NCI-H2081 treated with DMSO at 0.1 percent for 48 hours (cell line): ENCODE results near the gene ITPK1.

Experiments used
- DNase-seq: peaks from one replicate; lab custom pipeline; 2025; lab: John Stamatoyannopoulos, UW

The ITPK1 gene

GRCh38 chr14:93059260-93059659 lies 56.5 kb downstream of the ITPK1 start:
- DNase-seq = no peak

DNA sequence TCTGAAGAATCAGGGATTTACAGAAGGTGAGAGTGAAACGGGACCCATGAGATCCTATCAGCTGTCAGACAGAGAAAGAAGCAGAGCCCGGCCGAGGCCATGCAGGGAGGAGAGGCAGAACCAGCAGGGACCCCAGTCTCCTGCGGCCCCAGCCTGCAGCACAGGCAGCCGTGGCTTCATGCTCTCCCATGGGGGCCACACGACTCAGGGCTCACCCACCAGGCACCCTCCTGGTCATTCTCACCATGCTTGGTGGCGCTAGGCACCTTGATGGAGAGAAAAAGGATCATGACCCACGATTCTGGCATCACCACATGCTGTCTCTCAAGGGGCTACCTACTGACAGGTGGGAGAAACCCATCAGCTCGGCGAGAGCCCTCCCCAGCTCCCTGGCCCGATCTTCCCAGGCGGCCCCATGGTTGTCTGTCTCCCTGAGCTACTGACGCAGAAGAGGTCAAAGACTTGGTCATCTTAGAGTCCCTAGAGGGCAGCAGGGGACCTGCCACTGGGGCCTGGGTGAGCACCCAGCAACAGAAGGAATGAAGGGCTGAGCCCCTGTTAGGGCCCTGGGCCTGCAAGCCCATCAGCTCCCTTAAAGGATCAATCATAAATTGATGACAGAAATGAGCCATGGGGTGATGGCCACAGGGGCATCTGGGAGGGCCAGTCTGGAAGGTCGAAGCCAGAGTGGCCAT lies 58.0 kb downstream of the ITPK1 start:
- DNase-seq = no peak

DNA sequence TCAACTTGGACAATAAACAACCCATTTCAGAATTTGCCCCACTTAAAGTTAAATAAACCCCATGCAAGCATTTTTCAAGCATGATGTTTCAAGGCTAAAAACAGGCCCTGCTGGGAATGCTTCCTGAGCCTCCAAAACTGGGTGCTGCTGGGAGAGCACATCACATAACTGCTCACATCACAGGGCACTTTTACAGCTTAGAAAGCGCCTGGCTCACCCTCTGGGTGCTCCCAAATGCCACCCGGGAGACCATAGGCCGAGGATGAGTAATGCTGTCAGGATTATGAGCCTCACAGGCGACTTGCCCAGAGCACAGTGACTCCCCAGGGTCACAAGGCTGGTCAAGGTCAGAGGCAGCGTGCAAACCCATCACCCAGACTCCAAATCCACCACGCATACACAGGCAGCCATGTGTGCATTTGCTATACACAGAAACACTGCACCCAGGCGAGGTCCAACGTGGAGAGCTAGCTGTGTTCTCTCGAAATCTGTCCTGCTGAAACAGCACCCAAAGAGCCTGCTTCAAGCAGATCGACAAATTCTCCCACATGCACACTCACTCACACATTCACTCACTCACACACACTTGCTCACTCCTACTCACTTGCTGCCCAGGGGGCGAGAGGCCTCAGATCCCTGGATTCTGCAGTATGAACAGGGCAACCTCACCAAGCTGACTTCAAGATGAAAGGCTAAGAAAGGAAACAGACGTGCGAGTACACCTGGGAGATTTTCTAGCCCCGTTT lies 58.7 kb downstream of the ITPK1 start:
- DNase-seq = no peak

GRCh38 chr14:93056166-93056839 lies 59.4 kb downstream of the ITPK1 start:
- DNase-seq = no peak

- DNase-seq = no peak
Measured at GRCh38 chr14:93055651-93056115, 60.0 kb downstream of the ITPK1 start.

DNA sequence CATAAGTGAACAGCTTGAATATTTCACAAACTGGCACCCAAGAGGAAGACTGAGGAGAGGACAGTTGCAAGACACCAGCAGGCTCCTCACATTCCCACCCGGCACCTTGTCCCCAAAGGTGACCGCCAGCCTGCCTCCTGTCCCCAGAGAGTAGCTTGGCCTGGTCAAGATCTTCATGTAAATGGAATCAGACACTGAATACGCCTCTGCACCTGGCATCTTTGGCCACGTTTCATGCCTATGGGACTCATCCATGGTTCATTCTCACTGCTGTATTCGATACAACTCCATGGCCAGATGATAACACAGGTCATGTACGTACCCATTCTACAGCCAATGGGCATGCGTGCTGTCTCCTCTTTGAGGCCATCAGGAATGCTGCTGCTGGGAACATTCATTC lies 60.8 kb downstream of the ITPK1 start:
- no peak for DNase-seq

- no peak for DNase-seq
Measured at GRCh38 chr14:93054006-93054405, 61.7 kb downstream of the ITPK1 start.

DNA sequence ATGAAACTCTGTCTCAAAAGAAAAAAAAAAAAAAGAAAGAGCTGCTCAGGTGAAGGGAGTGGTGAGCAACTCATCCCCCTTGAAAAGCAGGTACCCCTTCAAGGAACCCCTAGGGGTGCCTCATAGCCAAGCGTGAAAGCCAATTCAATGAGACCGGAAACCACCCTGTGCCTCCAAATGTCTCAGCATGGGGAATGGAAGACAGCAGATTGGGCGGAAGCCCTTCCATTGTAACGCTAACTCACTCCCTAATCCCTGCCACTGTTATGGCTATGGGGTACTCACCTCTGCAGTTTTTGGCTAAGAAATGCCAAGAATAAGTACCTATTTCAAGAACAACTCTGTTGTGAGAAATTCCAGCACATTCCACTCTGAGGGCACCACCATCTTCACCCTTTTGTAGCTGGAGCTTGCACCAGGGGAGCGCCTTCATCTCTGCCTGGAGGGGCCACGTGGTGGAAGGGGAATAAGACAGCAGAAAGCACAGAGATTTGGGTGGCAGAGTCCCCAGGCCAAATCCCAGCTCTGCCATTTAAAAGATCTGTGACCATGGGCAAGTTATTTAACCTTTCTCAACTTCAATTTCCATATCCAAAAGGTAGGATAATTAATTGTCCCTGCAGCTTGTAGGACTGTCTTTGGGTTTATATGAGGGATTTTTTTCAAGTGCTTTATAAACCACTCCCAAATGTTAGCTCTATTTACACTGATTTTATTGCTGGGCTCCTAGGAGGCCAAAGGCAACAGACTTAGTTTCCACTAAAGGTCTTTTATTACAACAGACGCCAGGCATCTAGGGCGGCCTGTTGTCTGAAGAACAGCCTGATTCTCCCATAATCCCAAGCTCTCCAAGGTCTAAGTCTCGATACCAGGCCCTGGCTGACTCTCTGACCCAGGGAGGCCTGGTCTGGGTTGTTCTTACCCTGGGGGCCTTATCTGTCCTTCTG lies 63.9 kb downstream of the ITPK1 start:
- no peak for DNase-seq

DNA sequence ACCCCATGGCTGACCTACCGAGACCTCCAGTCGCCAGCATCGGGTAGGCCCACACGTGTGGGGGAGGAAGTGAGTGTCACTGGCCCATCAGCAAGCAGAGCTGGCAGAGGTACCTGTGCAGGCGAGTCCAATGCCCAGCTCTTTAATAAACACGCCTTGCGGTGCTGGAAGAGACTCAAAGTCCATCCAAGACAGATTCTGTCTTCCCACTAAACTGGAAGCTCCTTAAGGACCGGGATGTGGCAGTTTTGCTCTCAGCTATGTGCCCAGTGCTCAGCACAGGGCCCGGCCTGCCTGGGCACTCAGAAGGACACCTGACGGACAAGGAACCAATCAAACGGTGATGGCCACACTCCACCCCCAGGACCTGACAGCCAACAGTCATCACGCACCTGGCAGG lies 65.0 kb downstream of the ITPK1 start:
- no peak for DNase-seq

DNA sequence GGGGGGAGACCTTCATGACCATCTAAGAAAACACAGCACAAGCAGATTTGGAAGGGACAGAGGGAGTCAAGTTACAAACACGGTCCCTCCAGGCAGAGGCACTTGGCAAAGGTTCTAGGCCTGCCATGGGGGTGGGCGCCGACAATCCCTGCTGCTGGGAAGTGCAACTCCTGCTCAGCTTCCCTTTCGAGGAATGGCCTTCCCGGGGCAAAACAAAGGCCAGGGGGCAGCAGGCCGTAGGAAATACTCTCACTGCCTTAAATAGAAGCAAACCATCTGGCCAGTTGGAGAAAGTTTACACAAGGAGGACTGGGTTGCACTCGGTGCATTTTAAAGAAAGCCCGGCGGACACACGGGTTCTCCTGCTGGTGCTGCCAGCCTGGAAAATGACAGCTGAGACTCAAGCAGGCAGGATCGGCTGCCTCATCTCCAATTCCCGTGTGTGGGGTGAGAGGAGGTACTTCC lies 65.8 kb downstream of the ITPK1 start:
- no peak for DNase-seq

GRCh38 chr14:93049315-93049714 lies 66.4 kb downstream of the ITPK1 start:
- no peak for DNase-seq

- DNase-seq = no peak
Measured at GRCh38 chr14:93048843-93049242, 66.9 kb downstream of the ITPK1 start.

DNA sequence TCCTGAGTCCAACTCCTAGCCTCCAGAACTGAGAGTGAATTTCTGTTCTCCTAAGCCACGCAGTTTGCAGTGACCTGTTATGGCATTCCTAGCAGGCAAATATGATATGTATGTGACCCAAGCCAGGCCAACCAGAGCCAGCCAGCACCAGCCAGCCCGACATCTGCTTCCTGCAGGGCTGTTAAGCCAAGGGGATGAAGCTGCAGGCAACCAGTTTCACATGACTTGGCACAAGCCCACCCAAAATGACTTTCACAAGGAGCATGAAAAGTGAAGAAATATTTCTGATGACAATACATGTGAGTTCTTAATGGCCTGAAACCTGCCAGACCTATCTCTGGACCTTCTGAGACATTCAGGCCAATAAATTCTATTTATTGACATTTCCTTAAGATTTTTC lies 68.1 kb downstream of the ITPK1 start:
- no peak for DNase-seq

- DNase-seq = no peak
Measured at GRCh38 chr14:93047157-93047556, 68.6 kb downstream of the ITPK1 start.

DNA sequence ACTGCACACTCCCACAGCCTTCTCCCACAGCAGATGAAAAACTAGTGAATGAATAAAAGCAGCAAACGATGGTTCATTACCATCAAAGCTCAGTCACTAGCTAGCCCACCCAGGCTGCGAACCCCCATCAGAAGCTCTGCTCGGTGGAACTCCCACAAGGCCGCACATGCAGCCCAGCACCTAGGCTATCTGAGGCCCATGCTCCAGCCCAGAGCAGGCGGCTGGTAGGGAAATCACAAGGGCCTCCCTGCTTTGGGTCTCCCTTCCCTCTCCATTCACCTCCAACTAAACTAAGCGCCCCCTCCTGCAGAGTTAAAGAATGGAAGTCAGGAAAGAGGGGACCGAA lies 69.0 kb downstream of the ITPK1 start:
- DNase-seq = no peak

DNA sequence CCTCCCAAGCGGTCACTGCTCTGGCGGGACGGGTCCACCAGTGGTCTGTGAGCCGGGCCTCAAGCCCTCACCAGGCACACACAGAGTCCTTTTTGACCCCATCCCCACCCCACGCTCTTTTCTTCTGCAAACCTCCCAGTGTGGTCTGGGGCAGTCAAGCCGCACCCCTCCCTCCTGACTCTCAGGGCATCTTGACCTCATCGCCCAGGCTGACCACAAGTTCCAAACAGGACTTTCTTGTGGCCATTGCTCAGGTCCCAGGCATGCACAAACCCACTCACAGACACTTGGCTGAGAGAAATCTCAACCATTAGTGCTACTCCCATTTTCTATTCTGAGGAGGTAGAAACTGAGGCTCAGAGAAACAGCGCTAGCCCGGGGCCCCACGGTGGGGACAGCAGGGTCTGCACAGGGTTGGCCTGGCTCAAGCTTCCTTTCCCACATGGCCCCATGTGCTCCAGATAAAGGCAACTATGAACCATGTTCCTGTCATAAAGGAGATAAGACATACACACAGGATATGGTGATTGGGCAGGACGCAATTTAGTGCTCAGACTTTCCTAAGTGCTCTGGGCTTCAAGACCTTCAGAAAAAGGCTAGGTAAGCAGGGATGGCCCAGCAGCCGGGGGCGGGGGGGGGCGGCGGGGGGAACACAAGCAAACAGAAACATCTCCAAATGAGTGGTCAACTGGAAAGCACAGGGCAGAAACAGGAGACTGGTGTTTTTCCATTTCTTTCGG lies 69.6 kb downstream of the ITPK1 start:
- no peak for DNase-seq

DNA sequence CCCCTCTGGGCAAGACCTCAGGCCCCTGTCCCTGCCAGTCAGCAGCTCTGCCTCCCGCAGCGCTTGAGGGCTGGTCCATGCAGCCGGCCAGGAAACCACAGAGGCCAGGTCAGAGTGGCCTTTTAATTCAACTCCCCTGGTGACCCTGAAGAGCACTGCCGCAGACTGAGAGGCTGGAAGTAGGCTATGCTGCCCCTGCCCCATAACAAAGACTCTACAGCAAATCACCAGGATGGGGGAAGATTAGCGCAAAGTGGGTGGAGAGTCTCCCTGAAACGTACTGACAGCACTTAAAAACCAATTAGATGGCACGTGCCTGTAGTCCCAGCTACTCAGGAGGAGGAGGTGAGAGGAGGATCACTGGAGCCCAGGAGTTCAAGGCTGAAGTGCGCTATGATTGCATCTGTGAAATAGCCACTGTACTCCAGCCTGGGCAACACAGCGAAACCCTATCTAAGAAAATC lies 70.5 kb downstream of the ITPK1 start:
- DNase-seq = no peak

DNA sequence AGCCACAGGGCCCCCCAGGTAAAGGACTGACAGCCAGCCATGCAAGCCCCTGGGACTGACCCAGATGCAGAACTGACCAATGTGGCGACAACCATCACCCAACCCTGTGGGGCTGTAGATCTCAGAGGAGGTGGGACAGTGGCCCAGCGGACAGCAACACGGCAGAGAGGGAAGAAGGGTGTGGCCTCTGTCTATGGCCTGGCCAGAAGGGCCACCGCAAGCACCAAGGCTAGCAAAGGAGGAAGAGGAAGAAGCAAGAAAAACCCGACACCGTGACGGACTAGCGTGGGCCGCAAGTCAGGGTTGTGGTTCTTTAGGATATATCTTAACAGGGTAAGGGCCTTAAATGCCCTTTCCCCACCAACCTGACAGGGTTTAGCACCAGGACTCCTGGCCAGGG lies 71.2 kb downstream of the ITPK1 start:
- no peak for DNase-seq

GRCh38 chr14:93044121-93044520 lies 71.6 kb downstream of the ITPK1 start:
- no peak for DNase-seq

DNA sequence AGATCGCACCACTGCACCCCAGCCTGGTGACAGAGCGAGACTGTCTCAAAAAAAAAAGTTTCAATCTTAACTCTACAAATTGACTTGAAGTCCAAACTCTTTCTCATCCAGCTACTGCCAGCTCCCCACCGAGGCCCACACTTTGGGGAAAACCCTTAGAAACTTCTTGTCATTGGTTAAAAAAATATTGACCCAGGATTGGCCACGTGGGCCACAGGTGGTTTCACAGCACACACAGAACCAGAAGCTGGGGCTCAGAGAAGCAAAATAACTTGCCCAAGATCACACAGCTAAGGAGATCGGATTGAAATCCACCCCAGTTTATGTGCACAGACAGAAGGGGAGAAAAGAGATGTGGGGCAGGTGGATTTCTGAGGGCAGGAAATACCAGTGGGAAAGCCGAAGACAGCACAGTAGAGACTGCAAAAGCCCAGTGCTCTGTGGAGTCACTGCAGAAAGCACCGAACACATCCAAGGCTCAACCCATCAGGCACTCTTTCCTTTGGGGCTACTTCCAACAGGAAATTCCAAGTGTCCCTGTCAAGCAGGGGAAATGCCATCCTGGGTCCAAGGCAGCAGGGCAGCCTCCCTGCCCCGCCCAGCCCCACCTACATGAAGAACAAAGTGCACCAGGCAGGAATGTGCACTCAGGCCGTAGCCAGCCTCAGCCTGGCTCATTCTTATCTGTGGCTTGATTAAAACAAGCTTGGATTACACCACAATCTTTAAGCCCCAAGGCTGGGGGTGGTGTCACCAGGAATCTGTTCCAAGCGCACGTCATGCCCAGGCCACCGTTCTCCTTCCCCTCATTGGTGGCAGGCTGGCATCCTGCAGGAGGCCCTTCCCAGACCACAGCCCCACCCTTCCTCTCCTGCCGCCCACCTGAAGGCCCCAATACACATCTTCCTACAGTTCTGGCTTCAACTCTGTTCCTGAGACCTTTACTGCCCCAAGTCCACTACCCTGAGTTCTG lies 72.5 kb downstream of the ITPK1 start:
- DNase-seq = no peak
